Esophagus (tissue), 2 donors: ENCODE measurements around the gene SPON1. TPM values are rescaled to one million over a fixed set of nuclear protein-coding genes. Genes with fewer than 3 reads are reported as not detected.

Source experiments
- H3K27ac ChIP-seq, 2 donors: one replicate each; pipeline ENCODE4 v1.5.1; 2013; ENCODE audit warnings: low read depth in 2 of 2, mild to moderate bottlenecking in 2 of 2, inconsistent platforms in 1 of 2, low read length in 1 of 2, moderate library complexity in 1 of 2
- H3K27me3 ChIP-seq, 2 donors: one replicate each; pipeline ENCODE4 v1.6.1; 2013; ENCODE audit warnings: low read length in 2 of 2, control low read depth in 1 of 2, mild to moderate bottlenecking in 1 of 2; ENCODE audit not compliant: insufficient read depth in 2 of 2, control insufficient read depth in 1 of 2
- H3K36me3 ChIP-seq, 2 donors: one replicate each; pipeline ENCODE4 v1.6.1; 2013; ENCODE audit warnings: low read length in 1 of 2; ENCODE audit not compliant: control insufficient read depth in 2 of 2, insufficient read depth in 2 of 2
- H3K4me1 ChIP-seq, 2 donors: one replicate each; pipeline ENCODE4 v1.6.1; 2013; ENCODE audit warnings: low read length in 1 of 2; ENCODE audit not compliant: control insufficient read depth in 2 of 2, insufficient read depth in 2 of 2
- H3K4me3 ChIP-seq, 2 donors: one replicate each; pipeline ENCODE4 v1.5.1; 2013; ENCODE audit warnings: low read length in 2 of 2, mild to moderate bottlenecking in 2 of 2, low read depth in 1 of 2, moderate library complexity in 1 of 2
- H3K9me3 ChIP-seq, 2 donors: one replicate each; pipeline ENCODE4 v1.6.1; 2013; ENCODE audit warnings: mild to moderate bottlenecking in 2 of 2, low read depth in 1 of 2, low read length in 1 of 2, moderate library complexity in 1 of 2; ENCODE audit not compliant: control insufficient read depth in 2 of 2, insufficient read depth in 1 of 2
- WGBS, 2 donors: extraction: QIAGEN DNeasy Blood & Tissue Kit; methylation state at CpG; one replicate each; pipeline ENCODE4 v1.1.7; 2013; 5-methylcytosine and 5-hydroxymethylcytosine counted together
- polyA plus RNA-seq, 2 donors: library from polyadenylated mRNA; stranded (reverse); fragments of 200-250 nt; gene quantifications; one replicate each; pipeline ENCODE4 v1.2.3, GENCODE V29; 2013
- donor health status: healthy with polysubstance abuse.
- donor health status: Bipolar disorder and iron deficiency.

The SPON1 gene
- polyA plus RNA-seq, 2 donors: 0.75 to 3.0 TPM

GRCh38 chr11:13955971-13956421, 6.5 kb upstream of the SPON1 start:
- H3K27ac ChIP-seq: no peak overlapping the region
- no peak overlapping the region for H3K4me3 ChIP-seq
- no peaks in the 10 kb centered on the region for H3K4me1 ChIP-seq
- 41% methylated on average over 5 of the region's 5 CpGs for WGBS, 2 donors
- no peaks in the 10 kb centered on the region for H3K36me3 ChIP-seq
- H3K9me3 ChIP-seq: no peaks in the 10 kb centered on the region
- H3K27me3 ChIP-seq: peaks cover 0 to under 1% of the 10 kb centered on the region in 2 donors

GRCh38 chr11:13956988-13957387, 5.5 kb upstream of the SPON1 start:
- 90 to 97% methylated on average over 1 of the region's 1 CpG for WGBS, 2 donors
- Histone ChIP-seq H3K4me3 (no peak overlapping the region), H3K27ac (no peak overlapping the region), H3K36me3 (no peaks in the 10 kb centered on the region), H3K27me3 (peaks cover 0 to 5% of the 10 kb centered on the region in 2 donors), H3K9me3 (no peaks in the 10 kb centered on the region), H3K4me1 (no peaks in the 10 kb centered on the region)

- H3K9me3 ChIP-seq: peaks cover 0 to 3% of the 10 kb centered on the region in 2 donors
- WGBS, 2 donors: 83 to 85% methylated on average over 7 of the region's 7 CpGs
- H3K27ac ChIP-seq: no peak overlapping the region
- H3K4me1 ChIP-seq: peaks cover 0 to under 1% of the 10 kb centered on the region in 2 donors
- H3K27me3 ChIP-seq: peaks cover 0 to 5% of the 10 kb centered on the region in 2 donors
- no peaks in the 10 kb centered on the region for H3K36me3 ChIP-seq
- H3K4me3 ChIP-seq: no peak overlapping the region
These were observed 3.7 kb upstream of the SPON1 start for GRCh38 chr11:13958641-13959400.

GRCh38 chr11:13962198-13962561, 343 bp upstream of the SPON1 start:
- H3K36me3 ChIP-seq: no peaks in the 10 kb centered on the region
- H3K4me3 ChIP-seq: peak overlapping the region in 1 of 2 donors; percentile 25
- peaks cover 0 to 14% of the 10 kb centered on the region in 2 donors for H3K27me3 ChIP-seq
- H3K27ac ChIP-seq: no peak overlapping the region
- peaks cover 0 to 6% of the 10 kb centered on the region in 2 donors for H3K4me1 ChIP-seq
- WGBS, 2 donors: 43 to 47% methylated on average over 16 of the region's 16 CpGs
- H3K9me3 ChIP-seq: peaks cover 0 to 3% of the 10 kb centered on the region in 2 donors

GRCh38 chr11:13963169-13963948, 836 bp downstream of the SPON1 start:
- 1% methylated on average over 48 to 60 of the region's 60 CpGs for WGBS, 2 donors

GRCh38 chr11:13963949-13964770, 1.6 kb downstream of the SPON1 start:
- Histone ChIP-seq H3K27me3 (peaks cover 0 to 14% of the 10 kb centered on the region in 2 donors), H3K9me3 (peaks cover 0 to 3% of the 10 kb centered on the region in 2 donors)

More at GRCh38 chr11:13963169-13963948, 836 bp downstream of the SPON1 start:
- Histone ChIP-seq H3K9me3 (peaks cover 0 to 3% of the 10 kb centered on the region in 2 donors), H3K4me1 (peaks cover 0 to 6% of the 10 kb centered on the region in 2 donors), H3K27ac (peak overlapping the region; percentile 38 to 47), H3K4me3 (peak overlapping the region; percentile 25 to 48), H3K27me3 (peaks cover 0 to 14% of the 10 kb centered on the region in 2 donors), H3K36me3 (no peaks in the 10 kb centered on the region)

GRCh38 chr11:13964771-13965074, 2.2 kb downstream of the SPON1 start:
- peak overlapping the region in 1 of 2 donors; percentile 25 for H3K4me3 ChIP-seq
- H3K9me3 ChIP-seq: peaks cover 0 to 3% of the 10 kb centered on the region in 2 donors
- H3K27me3 ChIP-seq: peaks cover 0 to 14% of the 10 kb centered on the region in 2 donors
- peaks cover 0 to 6% of the 10 kb centered on the region in 2 donors for H3K4me1 ChIP-seq
- no peak overlapping the region for H3K27ac ChIP-seq
- no peaks in the 10 kb centered on the region for H3K36me3 ChIP-seq
- 29 to 37% methylated on average over 7 of the region's 7 CpGs for WGBS, 2 donors

More at GRCh38 chr11:13963949-13964770, 1.6 kb downstream of the SPON1 start:
- Histone ChIP-seq H3K4me3 (peak overlapping the region; percentile 5 to 25), H3K36me3 (no peaks in the 10 kb centered on the region), H3K4me1 (peaks cover 0 to 6% of the 10 kb centered on the region in 2 donors), H3K27ac (peak overlapping the region; percentile 28 to 34)
- 7 to 10% methylated on average over 55 to 62 of the region's 62 CpGs for WGBS, 2 donors

GRCh38 chr11:13965337-13965736, 2.8 kb downstream of the SPON1 start:
- Histone ChIP-seq H3K4me1 (peaks cover 0 to 6% of the 10 kb centered on the region in 2 donors), H3K27ac (no peak overlapping the region), H3K27me3 (peaks cover 0 to 14% of the 10 kb centered on the region in 2 donors), H3K4me3 (no peak overlapping the region), H3K9me3 (peaks cover 0 to 3% of the 10 kb centered on the region in 2 donors), H3K36me3 (no peaks in the 10 kb centered on the region)
- WGBS, 2 donors: 71 to 73% methylated on average over 5 of the region's 5 CpGs

- no peak overlapping the region for H3K4me3 ChIP-seq
- H3K27ac ChIP-seq: no peak overlapping the region
- H3K27me3 ChIP-seq: peaks cover 0 to 14% of the 10 kb centered on the region in 2 donors
- WGBS, 2 donors: 76 to 80% methylated on average over 3 of the region's 3 CpGs
- peaks cover under 1 to 6% of the 10 kb centered on the region in 2 donors for H3K4me1 ChIP-seq
- H3K9me3 ChIP-seq: peaks cover 0 to 3% of the 10 kb centered on the region in 2 donors
- no peaks in the 10 kb centered on the region for H3K36me3 ChIP-seq
These were observed 3.5 kb downstream of the SPON1 start for GRCh38 chr11:13966013-13966412.
